Right atrium auricular region (tissue), 2 donors: ENCODE measurements around the gene OR7D4. TPM values are rescaled to one million over a fixed set of nuclear protein-coding genes. Genes with fewer than 3 reads are reported as not detected.

ENCODE experiments used
- DNase-seq: peaks from one replicate; pipeline ENCODE4 v3.0.0-alpha.2; 2019; ENCODE audit warnings: low spot score
- H3K27ac ChIP-seq, 2 donors: fragments of 200-600 bp; sonication (generic); 1 replicate in 1 of 2; 2 replicates in 1 of 2; pipeline ENCODE4 v1.5.1; 2016 to 2019
- H3K27me3 ChIP-seq, 2 donors: fragments of 200-600 bp; sonication (generic); one replicate each; pipeline versions ENCODE4 v1.5.1 to v1.6.0; 2017 to 2019
- H3K36me3 ChIP-seq: fragments of 200-600 bp; sonication (generic); one replicate; pipeline ENCODE4 v1.5.1; 2016
- H3K4me1 ChIP-seq, 2 donors: fragments of 200-600 bp; sonication (generic); one replicate each; pipeline versions ENCODE4 v1.5.1 to v1.6.0; 2017 to 2019
- H3K4me3 ChIP-seq, 2 donors: fragments of 200-600 bp; sonication (generic); 1 replicate in 1 of 2; 2 replicates in 1 of 2; pipeline ENCODE4 v1.5.1; 2017 to 2019; ENCODE audit warnings: mild to moderate bottlenecking in 1 of 2, moderate library complexity in 1 of 2
- H3K9me3 ChIP-seq, 2 donors: fragments of 200-600 bp; sonication (generic); one replicate each; pipeline ENCODE4 v1.5.1; 2019
- total RNA-seq, 2 donors: library from RNA; depleted of rRNA; stranded (reverse); fragments of >200 nt; gene quantifications; one replicate each; pipeline ENCODE4 v1.1.0, GENCODE V29; 2016
- TF ChIP-seq, protein P1 (sequence below), 2 donors: fragments of 200-600 bp; sonication (generic); IDR thresholded peaks; one replicate each; pipeline ENCODE4 v1.5.1; 2019; ENCODE audit warnings: antibody characterized with exemption in 2 of 2

Gene OR7D4
- total RNA-seq, 2 donors from 2014 or later, result not detected

DNA sequence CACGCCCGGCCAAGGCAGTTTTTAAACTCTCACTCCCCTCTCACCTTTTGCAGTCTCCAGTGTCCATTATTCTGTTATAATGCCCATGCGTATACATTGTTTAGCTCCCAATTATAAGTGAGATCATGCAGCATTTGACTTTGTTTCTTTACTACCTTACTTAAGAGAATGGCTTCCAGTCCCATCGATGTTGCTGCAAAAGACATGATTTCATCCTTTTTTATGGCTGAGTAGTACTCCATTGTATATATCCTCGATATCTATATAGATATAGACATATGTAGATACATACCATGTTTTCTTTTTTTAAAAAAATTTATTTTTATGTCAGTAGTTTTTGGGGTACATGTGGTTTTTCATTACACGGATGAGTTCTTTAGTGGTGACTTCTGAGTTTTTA, 32.2 kb downstream of the OR7D4 start:
- no peak overlapping the region for H3K27ac ChIP-seq
- peaks cover 0 to 7% of the 10 kb centered on the region in 2 donors for H3K9me3 ChIP-seq
- no peak overlapping the region for H3K4me3 ChIP-seq
- DNase-seq, result no peak
- H3K36me3 ChIP-seq, result no peaks in the 10 kb centered on the region
- TF ChIP-seq, protein P1, sequence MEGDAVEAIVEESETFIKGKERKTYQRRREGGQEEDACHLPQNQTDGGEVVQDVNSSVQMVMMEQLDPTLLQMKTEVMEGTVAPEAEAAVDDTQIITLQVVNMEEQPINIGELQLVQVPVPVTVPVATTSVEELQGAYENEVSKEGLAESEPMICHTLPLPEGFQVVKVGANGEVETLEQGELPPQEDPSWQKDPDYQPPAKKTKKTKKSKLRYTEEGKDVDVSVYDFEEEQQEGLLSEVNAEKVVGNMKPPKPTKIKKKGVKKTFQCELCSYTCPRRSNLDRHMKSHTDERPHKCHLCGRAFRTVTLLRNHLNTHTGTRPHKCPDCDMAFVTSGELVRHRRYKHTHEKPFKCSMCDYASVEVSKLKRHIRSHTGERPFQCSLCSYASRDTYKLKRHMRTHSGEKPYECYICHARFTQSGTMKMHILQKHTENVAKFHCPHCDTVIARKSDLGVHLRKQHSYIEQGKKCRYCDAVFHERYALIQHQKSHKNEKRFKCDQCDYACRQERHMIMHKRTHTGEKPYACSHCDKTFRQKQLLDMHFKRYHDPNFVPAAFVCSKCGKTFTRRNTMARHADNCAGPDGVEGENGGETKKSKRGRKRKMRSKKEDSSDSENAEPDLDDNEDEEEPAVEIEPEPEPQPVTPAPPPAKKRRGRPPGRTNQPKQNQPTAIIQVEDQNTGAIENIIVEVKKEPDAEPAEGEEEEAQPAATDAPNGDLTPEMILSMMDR (IDR thresholded peaks at IDR 0.05), result no peak
- H3K4me1 ChIP-seq, result no peaks in the 10 kb centered on the region
- H3K27me3 ChIP-seq, result no peaks in the 10 kb centered on the region

GRCh38 chr19:9183000-9183399, 36.4 kb downstream of the OR7D4 start:
- H3K9me3 ChIP-seq, result peaks cover 0 to 7% of the 10 kb centered on the region in 2 donors
- no peaks in the 10 kb centered on the region for H3K4me1 ChIP-seq
- H3K27me3 ChIP-seq, result no peaks in the 10 kb centered on the region
- no peak for DNase-seq
- no peak overlapping the region for H3K4me3 ChIP-seq
- H3K27ac ChIP-seq, result no peak overlapping the region
- H3K36me3 ChIP-seq, result no peaks in the 10 kb centered on the region
- TF ChIP-seq, protein P1 (IDR thresholded peaks at IDR 0.05), result no peak

- Histone ChIP-seq H3K4me1 (no peaks in the 10 kb centered on the region), H3K9me3 (no peaks in the 10 kb centered on the region), H3K36me3 (no peaks in the 10 kb centered on the region), H3K27ac (no peak within 1 kb of the TSS), H3K4me3 (no peak within 1 kb of the TSS), H3K27me3 (no peaks in the 10 kb centered on the region)
- no peak for DNase-seq
- TF ChIP-seq, protein P1 (IDR thresholded peaks at IDR 0.05), result no peak
Measured at GRCh38 chr19:9178901-9179300, 40.5 kb downstream of the OR7D4 start, which contains the start of gene OR7D2. TSS of gene OR7D2 (plus strand) at chr19:9178979. CDS start at chr19:9185782, 6,803 bp downstream.

GRCh38 chr19:9175326-9175725, 44.1 kb downstream of the OR7D4 start:
- Histone ChIP-seq H3K27me3 (no peaks in the 10 kb centered on the region), H3K9me3 (no peaks in the 10 kb centered on the region), H3K4me1 (no peaks in the 10 kb centered on the region), H3K27ac (no peak overlapping the region), H3K4me3 (no peak overlapping the region), H3K36me3 (no peaks in the 10 kb centered on the region)
- DNase-seq, result no peak
- TF ChIP-seq, protein P1 (IDR thresholded peaks at IDR 0.05), result no peak

DNA sequence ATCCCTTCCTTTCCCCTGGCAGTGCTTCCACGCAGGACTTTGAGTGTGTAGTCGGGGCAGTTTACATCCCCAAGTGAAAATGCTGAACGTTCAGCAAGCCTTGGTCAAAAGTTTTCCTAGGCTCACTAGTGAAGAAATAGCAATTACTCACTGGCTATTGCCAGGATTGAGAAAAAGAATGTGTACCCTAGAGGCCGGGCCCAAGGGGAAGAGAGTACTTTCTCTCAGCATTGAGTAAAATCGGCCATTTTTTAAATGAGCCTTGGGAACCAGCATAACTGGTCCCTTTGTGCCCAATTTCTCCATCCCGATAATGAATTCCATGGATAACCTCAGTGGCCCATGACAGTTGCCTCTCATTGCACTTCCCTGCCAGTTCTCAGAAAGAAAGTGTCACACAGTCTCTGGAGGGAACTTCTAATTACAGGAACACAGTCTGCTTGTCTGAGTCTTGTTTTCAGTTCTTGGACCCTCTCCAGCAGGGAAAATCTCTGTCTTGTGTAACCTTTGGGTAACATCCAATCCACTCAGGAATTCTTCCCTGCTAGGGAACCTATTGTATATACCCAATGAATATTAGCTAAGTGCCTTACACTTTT, 47.9 kb downstream of the OR7D4 start:
- Histone ChIP-seq H3K4me3 (no peak overlapping the region), H3K9me3 (no peaks in the 10 kb centered on the region), H3K36me3 (no peaks in the 10 kb centered on the region), H3K27ac (no peak overlapping the region), H3K4me1 (no peaks in the 10 kb centered on the region), H3K27me3 (no peaks in the 10 kb centered on the region)
- DNase-seq, result no peak
- TF ChIP-seq, protein P1 (IDR thresholded peaks at IDR 0.05), result no peak

DNA sequence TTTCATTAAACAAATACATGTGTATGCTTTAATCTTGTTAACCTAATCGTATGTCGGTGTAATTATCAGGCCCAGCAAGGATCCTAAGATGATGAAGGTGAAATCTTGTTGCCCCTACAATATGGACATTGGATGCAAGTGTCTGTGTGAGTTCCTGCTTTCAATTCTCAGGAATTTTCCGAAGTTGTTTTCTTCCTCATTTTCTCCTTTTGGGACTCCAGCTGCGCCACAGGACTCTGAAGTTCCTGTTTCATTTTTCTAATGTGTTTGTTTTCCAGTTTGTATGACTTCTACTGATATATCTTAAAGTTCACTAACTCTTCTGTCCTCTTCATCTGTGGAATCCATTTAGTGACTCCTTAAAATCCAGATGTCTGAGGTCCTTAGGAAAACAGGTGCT, 52.5 kb downstream of the OR7D4 start:
- no peak overlapping the region for H3K4me3 ChIP-seq
- TF ChIP-seq, protein P1 (IDR thresholded peaks at IDR 0.05), result no peak
- H3K36me3 ChIP-seq, result peaks cover 28% of the 10 kb centered on the region
- H3K9me3 ChIP-seq, result no peaks in the 10 kb centered on the region
- H3K4me1 ChIP-seq, result no peaks in the 10 kb centered on the region
- DNase-seq, result no peak
- no peak overlapping the region for H3K27ac ChIP-seq
- H3K27me3 ChIP-seq, result no peaks in the 10 kb centered on the region
